Activated T-helper 2 cell treated with anti-CD3 and anti-CD28 coated beads, Interferon-gamma antibody, Interleukin-2, Interleukin-4, amounts not matched to agents 10 μg/mL and 5 μg/mL and 100 μg/mL, durations not matched to agents 14 hours and 24 hours and 36 hours (primary cell): ENCODE measurements around the gene CCSAP. TPM values are rescaled to one million over a fixed set of nuclear protein-coding genes. Genes with fewer than 3 reads are reported as not detected.
A peak's percentile ranks its signal among the peaks of the same experiment; 100 is the strongest.
"Not testable (repeated sequence)": the region's sequence is repeated elsewhere in the genome, so short reads cannot be mapped to it uniquely, and the experiment has no call there.

ENCODE experiments used
- DNase-seq: peaks from one replicate; pipeline ENCODE4 v3.0.0; 2021; ENCODE audit warnings: low spot score
- H3K27ac Mint-ChIP-seq: one replicate; pipeline ENCODE4 v1.8.0; 2021; ENCODE audit warnings: mixed read lengths
- H3K27me3 Mint-ChIP-seq: one replicate; pipeline ENCODE4 v1.8.0; 2021; ENCODE audit warnings: low read depth, mixed read lengths
- H3K36me3 Mint-ChIP-seq: one replicate; pipeline ENCODE4 v1.8.0; 2021; ENCODE audit warnings: low read depth, mixed read lengths
- H3K4me1 Mint-ChIP-seq: one replicate; pipeline ENCODE4 v1.8.0; 2021; ENCODE audit warnings: low read depth, mixed read lengths
- H3K4me3 Mint-ChIP-seq: one replicate; pipeline ENCODE4 v1.8.0; 2021; ENCODE audit warnings: low read depth, mild to moderate bottlenecking, moderate library complexity, mixed read lengths
- H3K9me3 Mint-ChIP-seq: one replicate; pipeline ENCODE4 v1.8.0; 2021; ENCODE audit warnings: mixed read lengths
- intact Hi-C: fragments of 100-400 bp; cut with micrococcal nuclease; formaldehyde crosslinking; loops from one replicate; pipeline ENCODE4 v1.15.1; 2023
- total RNA-seq: library from RNA; stranded (reverse); gene quantifications from 2 replicates; pipeline ENCODE4 v1.2.3, GENCODE V29; 2022

The CCSAP gene
- total RNA-seq, 1 donor from 2014 or later = 12.3 TPM

DNA sequence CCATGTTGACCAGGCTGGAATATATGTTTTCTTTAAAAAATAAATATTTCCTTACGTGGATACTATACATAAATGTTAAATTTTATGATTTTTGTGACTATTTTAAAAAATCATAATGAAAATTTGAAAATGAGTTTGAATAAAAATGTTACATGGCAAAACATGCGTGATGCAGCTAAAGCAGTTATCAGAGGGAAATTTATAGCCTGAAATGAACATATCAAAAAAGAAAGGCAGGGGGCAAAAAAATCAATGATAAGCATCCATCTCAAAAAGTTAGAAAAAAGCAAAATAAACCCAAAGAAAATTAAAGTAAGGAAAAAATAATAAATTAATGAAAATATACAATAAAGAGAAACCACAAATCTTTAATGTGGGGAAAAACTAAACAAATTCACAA, 8.6 kb downstream of the CCSAP start:
- Mint-ChIP-seq H3K9me3 (peaks cover 13% of the 10 kb centered on the region), H3K4me3 (no peak overlapping the region), H3K36me3 (peaks cover 39% of the 10 kb centered on the region), H3K4me1 (peaks cover 23% of the 10 kb centered on the region), H3K27me3 (no peaks in the 10 kb centered on the region), H3K27ac (no peak overlapping the region)
- no peak for DNase-seq
- intact Hi-C loops = no loop called here

DNA sequence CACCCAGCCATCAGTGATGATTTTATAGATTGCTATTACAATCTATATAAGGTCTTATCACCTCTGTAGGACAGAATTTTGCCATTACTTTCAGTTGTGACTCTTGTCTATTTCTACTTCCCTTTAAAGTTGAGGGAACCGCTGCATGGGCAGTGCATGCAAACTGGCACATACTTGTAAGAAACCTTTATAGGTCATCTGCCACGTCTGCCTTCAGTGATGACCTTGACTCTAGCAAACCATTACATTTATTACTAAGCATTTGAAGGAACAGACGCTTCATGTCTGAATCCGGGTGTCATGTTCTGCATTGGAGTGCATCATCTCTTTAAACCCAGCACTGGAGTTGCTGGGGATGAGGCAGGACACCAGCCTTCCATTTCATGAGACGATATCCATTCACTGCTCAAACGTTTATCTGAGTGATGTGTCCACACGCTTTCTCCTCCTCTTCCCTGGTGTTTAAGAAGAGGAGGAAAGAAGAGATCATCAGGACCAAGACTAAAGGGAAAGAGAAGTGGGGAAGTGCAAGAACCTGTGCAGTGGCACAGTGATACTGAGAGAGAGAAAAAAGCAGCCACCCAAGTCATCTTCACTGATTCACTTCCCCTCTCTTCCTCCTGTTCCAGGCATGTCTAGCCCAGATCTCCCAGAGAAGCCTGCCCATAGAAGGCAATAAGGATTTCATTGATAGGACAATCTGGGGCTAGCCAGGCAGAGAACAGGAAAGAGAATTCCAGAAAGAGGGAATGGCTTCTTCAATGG, 14.1 kb downstream of the CCSAP start:
- intact Hi-C loops = loop anchor here (5.0 kb wide), 1 partner anchor 41 kb away; no protein-coding TSS in a partner anchor
- H3K36me3 Mint-ChIP-seq = peaks cover 48% of the 10 kb centered on the region
- DNase-seq = no peak
- H3K4me3 Mint-ChIP-seq = no peak overlapping the region
- H3K27ac Mint-ChIP-seq = no peak overlapping the region
- H3K9me3 Mint-ChIP-seq = no peaks in the 10 kb centered on the region
- peaks cover 33% of the 10 kb centered on the region for H3K4me1 Mint-ChIP-seq
- no peaks in the 10 kb centered on the region for H3K27me3 Mint-ChIP-seq

- Mint-ChIP-seq H3K36me3 (peaks cover 55% of the 10 kb centered on the region), H3K4me1 (peaks cover 35% of the 10 kb centered on the region)
- H3K4me3 Mint-ChIP-seq, H3K27me3 Mint-ChIP-seq, H3K9me3 Mint-ChIP-seq, DNase-seq, H3K27ac Mint-ChIP-seq: not testable (repeated sequence)
- intact Hi-C loops = loop anchor here (5.0 kb wide), 1 partner anchor 40 kb away; no protein-coding TSS in a partner anchor
Measured at GRCh38 chr1:229327765-229328164, 15.1 kb downstream of the CCSAP start.

DNA sequence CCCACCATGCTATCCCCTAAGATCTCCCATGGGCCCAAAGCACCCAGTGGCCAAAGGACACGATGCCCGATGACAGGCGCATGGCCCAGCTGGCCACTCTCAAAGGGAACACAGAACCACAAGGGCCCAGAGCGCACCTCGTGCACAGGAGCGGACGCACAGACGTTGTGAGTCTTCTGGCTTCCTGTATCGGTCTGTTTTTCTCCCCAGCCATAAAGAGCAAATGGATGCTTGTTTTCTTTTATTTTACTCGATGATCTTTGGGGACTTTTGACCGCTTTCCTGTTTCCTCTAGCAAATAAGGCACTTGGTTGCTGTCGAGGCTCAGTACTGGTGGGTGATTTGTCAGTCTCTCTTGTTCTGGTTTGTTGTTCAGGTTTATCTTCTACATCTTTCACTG, 16.2 kb downstream of the CCSAP start:
- Mint-ChIP-seq H3K27ac (peak overlapping the region; percentile 66), H3K36me3 (peaks cover 62% of the 10 kb centered on the region)

DNA sequence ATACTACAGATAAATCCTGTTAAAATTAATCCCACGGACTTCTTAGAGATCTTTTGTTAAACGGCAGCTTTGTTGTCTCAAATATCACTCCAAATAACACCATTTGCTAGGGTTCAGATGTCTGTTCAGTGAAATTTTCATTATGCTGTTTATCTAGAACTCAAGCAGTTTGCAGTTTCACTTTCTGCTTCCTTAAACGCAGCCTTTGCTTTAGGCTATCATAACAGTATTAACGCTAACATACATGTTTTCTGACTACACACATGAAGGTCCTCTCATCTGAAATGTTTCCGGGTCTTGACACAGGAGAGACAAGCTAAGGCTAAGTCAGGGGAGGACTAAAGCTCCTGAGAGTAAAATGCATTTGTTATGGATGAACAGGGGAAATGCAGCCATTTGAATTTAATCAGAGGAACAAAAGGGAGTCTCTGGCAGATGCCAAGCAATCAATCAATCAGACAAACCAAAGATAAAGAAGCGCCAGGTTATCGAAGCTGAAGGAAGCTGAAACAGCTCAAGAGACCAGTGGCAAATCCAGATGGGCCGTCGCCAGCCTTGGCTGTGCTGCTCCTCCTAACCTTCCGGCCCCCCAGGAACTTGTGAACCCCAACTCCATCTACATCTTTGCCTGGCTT, 16.9 kb downstream of the CCSAP start:
- intact Hi-C loops = loop anchor here (2.0 to 5.0 kb wide), 2 partner anchors 13 to 39 kb away; no protein-coding TSS in a partner anchor
- Mint-ChIP-seq H3K4me3 (peak overlapping the region; percentile 49), H3K4me1 (peaks cover 35% of the 10 kb centered on the region), H3K36me3 (peaks cover 63% of the 10 kb centered on the region), H3K9me3 (no peaks in the 10 kb centered on the region), H3K27ac (peak overlapping the region; percentile 81), H3K27me3 (no peaks in the 10 kb centered on the region)
- DNase-seq = no peak

More for the DNA sequence above, 16.2 kb downstream of the CCSAP start:
- peaks cover 35% of the 10 kb centered on the region for H3K4me1 Mint-ChIP-seq
- no peaks in the 10 kb centered on the region for H3K27me3 Mint-ChIP-seq
- H3K9me3 Mint-ChIP-seq = no peaks in the 10 kb centered on the region
- intact Hi-C loops = loop anchor here (5.0 kb wide), 1 partner anchor 39 kb away; no protein-coding TSS in a partner anchor
- no peak overlapping the region for H3K4me3 Mint-ChIP-seq
- DNase-seq = no peak

DNA sequence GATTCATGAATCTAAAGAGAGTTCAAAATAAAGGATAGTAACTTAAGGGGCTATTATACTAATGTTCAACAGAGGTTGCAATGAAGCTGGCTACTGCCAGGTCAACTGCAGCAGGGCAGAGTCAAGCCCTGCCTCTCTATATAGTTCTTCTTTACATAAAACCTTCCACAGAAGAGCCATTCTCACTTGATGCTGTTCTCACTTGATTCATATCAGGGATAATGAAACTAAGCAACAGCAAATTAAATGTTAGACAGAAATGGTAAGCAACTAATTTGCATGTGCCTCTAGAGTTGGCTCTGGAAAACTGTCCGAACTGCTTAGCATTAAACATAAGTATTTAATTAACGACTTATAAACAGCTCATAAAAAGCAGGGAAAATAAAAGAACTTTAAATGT, 17.4 kb downstream of the CCSAP start:
- Mint-ChIP-seq H3K4me3 (no peak overlapping the region), H3K4me1 (peaks cover 35% of the 10 kb centered on the region), H3K36me3 (peaks cover 63% of the 10 kb centered on the region), H3K27ac (peak overlapping the region; percentile 81), H3K27me3 (no peaks in the 10 kb centered on the region), H3K9me3 (no peaks in the 10 kb centered on the region)
- intact Hi-C loops = loop anchor here (2.0 to 5.0 kb wide), 2 partner anchors 13 to 38 kb away; no protein-coding TSS in a partner anchor
- no peak for DNase-seq

GRCh38 chr1:229323885-229324553, 18.8 kb downstream of the CCSAP start:
- H3K27me3 Mint-ChIP-seq = no peaks in the 10 kb centered on the region
- H3K4me3 Mint-ChIP-seq = no peak overlapping the region
- peaks cover 35% of the 10 kb centered on the region for H3K4me1 Mint-ChIP-seq
- intact Hi-C loops = loop anchor here (2.0 kb wide), 1 partner anchor 15 kb away; no protein-coding TSS in a partner anchor
- H3K27ac Mint-ChIP-seq = peak overlapping the region; percentile 48
- no peak for DNase-seq
- H3K36me3 Mint-ChIP-seq = peaks cover 66% of the 10 kb centered on the region
- H3K9me3 Mint-ChIP-seq = no peaks in the 10 kb centered on the region

DNA sequence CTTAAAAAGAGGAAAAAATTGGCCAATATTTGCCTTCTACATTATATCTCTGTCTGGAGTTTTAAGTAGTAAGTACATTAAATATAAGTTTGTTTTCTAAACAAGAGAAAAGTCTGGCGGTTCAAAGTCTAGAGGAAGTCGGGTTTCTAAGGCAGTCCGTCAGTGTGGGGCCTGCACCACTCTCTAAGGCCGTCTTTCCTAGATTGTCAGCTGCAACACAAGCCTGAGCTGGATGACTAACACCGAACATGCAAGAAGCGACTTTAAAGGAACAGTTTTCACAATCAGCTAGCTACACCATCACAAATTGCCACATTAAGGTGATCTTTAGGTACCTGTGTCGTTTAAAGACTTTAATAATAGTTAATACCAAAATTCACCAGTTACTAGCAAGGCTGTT, 19.6 kb downstream of the CCSAP start:
- Mint-ChIP-seq H3K9me3 (no peaks in the 10 kb centered on the region), H3K27me3 (no peaks in the 10 kb centered on the region), H3K4me3 (no peak overlapping the region), H3K36me3 (peaks cover 61% of the 10 kb centered on the region), H3K27ac (peak overlapping the region; percentile 24), H3K4me1 (peaks cover 33% of the 10 kb centered on the region)
- intact Hi-C loops = no loop called here
- DNase-seq = no peak

DNA sequence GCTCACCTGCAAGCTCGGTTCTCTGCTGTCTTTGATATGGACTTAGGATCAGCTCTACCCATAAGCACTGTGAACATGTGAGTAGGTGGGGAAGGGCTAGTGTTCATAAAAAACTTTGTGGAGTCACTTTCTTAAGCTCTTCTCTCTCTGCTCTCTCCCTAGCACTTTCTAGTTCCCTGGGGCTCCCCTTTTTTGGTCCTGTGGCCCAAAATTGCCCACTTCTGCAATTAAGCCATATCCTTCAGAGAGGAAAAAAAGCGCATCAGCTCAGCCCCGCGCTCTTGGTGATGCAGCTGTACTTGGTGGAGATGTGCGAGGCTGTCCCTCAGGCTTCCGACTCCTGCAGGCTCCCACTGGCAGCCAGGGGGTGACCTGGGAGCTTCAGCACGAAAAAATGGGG, 23.4 kb downstream of the CCSAP start:
- peaks cover 41% of the 10 kb centered on the region for H3K36me3 Mint-ChIP-seq
- peaks cover 9% of the 10 kb centered on the region for H3K4me1 Mint-ChIP-seq
- intact Hi-C loops = no loop called here
- DNase-seq = no peak
- no peak overlapping the region for H3K4me3 Mint-ChIP-seq
- H3K27me3 Mint-ChIP-seq = no peaks in the 10 kb centered on the region
- H3K9me3 Mint-ChIP-seq = no peaks in the 10 kb centered on the region
- H3K27ac Mint-ChIP-seq = no peak overlapping the region

- Mint-ChIP-seq H3K27ac (no peak overlapping the region), H3K27me3 (no peaks in the 10 kb centered on the region), H3K36me3 (peaks cover 27% of the 10 kb centered on the region), H3K4me3 (no peak overlapping the region), H3K9me3 (no peaks in the 10 kb centered on the region), H3K4me1 (no peaks in the 10 kb centered on the region)
- intact Hi-C loops = no loop called here
- DNase-seq = no peak
Measured at GRCh38 chr1:229318056-229318455, 24.8 kb downstream of the CCSAP start.

DNA sequence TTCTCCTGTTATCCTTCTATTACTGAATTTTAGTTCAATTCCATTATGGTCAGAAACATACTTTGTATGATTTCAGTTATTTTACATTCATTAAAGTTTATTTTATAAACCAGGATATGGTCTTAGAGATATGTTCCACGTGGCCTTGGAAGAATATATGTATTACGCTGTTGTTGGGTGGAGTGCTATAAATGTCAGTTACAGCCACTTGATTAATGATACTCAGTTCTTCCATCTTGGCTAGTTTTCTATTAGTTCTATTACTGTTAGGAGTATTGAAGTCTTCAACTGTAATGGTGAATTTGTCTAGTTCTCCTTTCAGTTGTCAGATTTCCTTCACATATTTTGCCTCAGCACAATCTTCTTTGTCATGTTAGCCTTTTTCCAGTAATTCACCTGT, 26.7 kb downstream of the CCSAP start:
- Mint-ChIP-seq H3K27me3 (no peaks in the 10 kb centered on the region), H3K36me3 (peaks cover 20% of the 10 kb centered on the region), H3K4me3 (no peak overlapping the region), H3K4me1 (no peaks in the 10 kb centered on the region), H3K27ac (no peak overlapping the region), H3K9me3 (no peaks in the 10 kb centered on the region)
- no peak for DNase-seq
- intact Hi-C loops = no loop called here

- intact Hi-C loops = no loop called here
- H3K4me1 Mint-ChIP-seq = no peaks in the 10 kb centered on the region
- H3K27ac Mint-ChIP-seq = no peak overlapping the region
- H3K4me3 Mint-ChIP-seq = no peak overlapping the region
- no peaks in the 10 kb centered on the region for H3K27me3 Mint-ChIP-seq
- no peaks in the 10 kb centered on the region for H3K9me3 Mint-ChIP-seq
- H3K36me3 Mint-ChIP-seq = peaks cover 27% of the 10 kb centered on the region
- DNase-seq = no peak
Measured at GRCh38 chr1:229310833-229311232, 32.0 kb downstream of the CCSAP start.

DNA sequence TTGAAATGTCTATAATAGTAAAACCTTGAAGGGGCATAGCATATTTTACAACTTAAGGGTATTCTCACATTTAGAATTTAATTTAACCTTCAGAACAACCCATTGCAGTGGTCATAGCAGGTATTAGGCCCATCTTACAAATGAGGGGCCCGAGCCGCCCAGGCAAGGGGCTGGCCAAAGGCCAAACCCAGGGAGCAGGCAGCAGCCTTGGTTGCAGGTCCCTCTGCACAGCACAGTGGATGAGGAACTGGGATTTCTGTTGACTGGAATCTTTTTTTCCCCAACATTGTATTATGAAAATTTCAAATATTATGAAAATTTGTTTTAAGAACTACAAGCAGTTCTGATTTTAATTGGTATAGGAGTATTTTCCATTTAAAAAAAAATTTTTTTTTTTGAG, 33.2 kb downstream of the CCSAP start:
- intact Hi-C loops = no loop called here
- Mint-ChIP-seq H3K4me3 (no peak overlapping the region), H3K36me3 (peaks cover 27% of the 10 kb centered on the region), H3K27me3 (no peaks in the 10 kb centered on the region), H3K4me1 (peaks cover 2% of the 10 kb centered on the region), H3K27ac (no peak overlapping the region), H3K9me3 (no peaks in the 10 kb centered on the region)
- DNase-seq = no peak
